ENCODE results near the gene RING1. TPM values are rescaled to one million over a fixed set of nuclear protein-coding genes. Genes with fewer than 3 reads are reported as not detected.

RING1 gene
- total RNA-seq, 1 donor from 2014 or later: 11.3 TPM

GRCh38 chr6:33236852-33237251 is 28.6 kb downstream of the RING1 start:
- TF ChIP-seq, protein P1, sequence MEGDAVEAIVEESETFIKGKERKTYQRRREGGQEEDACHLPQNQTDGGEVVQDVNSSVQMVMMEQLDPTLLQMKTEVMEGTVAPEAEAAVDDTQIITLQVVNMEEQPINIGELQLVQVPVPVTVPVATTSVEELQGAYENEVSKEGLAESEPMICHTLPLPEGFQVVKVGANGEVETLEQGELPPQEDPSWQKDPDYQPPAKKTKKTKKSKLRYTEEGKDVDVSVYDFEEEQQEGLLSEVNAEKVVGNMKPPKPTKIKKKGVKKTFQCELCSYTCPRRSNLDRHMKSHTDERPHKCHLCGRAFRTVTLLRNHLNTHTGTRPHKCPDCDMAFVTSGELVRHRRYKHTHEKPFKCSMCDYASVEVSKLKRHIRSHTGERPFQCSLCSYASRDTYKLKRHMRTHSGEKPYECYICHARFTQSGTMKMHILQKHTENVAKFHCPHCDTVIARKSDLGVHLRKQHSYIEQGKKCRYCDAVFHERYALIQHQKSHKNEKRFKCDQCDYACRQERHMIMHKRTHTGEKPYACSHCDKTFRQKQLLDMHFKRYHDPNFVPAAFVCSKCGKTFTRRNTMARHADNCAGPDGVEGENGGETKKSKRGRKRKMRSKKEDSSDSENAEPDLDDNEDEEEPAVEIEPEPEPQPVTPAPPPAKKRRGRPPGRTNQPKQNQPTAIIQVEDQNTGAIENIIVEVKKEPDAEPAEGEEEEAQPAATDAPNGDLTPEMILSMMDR (conservative IDR thresholded peaks at IDR 0.05; ENCODE audit: low read depth, low read length): no peak
- no peak overlapping the region for H3K4me3 ChIP-seq (ENCODE audit: low read depth, low read length)
- DNase-seq (ENCODE audit: low read depth): no peak

DNA sequence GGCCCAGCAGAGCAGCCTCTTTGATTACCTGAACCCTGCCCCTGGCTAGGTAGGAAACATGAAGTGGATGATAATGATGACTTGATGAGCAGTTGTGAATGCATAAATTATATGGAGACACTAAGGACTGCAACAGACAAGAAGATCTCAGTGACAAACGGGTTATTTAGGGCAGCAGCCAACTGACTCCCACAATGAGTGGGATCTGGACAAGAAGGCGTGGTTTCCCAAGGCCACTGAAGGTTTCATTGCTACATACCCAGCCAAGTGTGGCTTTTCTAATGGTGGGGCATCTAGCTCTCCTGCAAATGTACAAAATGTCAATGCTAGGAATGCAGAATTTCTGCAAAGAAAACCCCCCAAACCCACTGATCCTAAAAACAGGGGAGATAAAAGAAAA is 29.4 kb downstream of the RING1 start:
- H3K4me3 ChIP-seq (ENCODE audit: low read depth, low read length): no peak overlapping the region
- TF ChIP-seq, protein P1 (conservative IDR thresholded peaks at IDR 0.05; ENCODE audit: low read depth, low read length): no peak
- DNase-seq (ENCODE audit: low read depth): no peak

- no peak for DNase-seq (ENCODE audit: low read depth)
- TF ChIP-seq, protein P1 (conservative IDR thresholded peaks at IDR 0.05; ENCODE audit: low read depth, low read length): no peak
- no peak overlapping the region for H3K4me3 ChIP-seq (ENCODE audit: low read depth, low read length)
Measured at GRCh38 chr6:33241968-33242367, 33.7 kb downstream of the RING1 start.

- TF ChIP-seq, protein P1 (conservative IDR thresholded peaks at IDR 0.05; ENCODE audit: low read depth, low read length): no peak
- DNase-seq (ENCODE audit: low read depth): no peak
- H3K4me3 ChIP-seq (ENCODE audit: low read depth, low read length): no peak overlapping the region
Measured at GRCh38 chr6:33243476-33243875, 35.2 kb downstream of the RING1 start.

- TF ChIP-seq, protein P1 (conservative IDR thresholded peaks at IDR 0.05; ENCODE audit: low read depth, low read length): peak; percentile 88
Measured at GRCh38 chr6:33247977-33248642, 39.8 kb downstream of the RING1 start.

GRCh38 chr6:33248643-33248931 is 40.3 kb downstream of the RING1 start:
- no peak for DNase-seq (ENCODE audit: low read depth)
- peak overlapping the region; percentile 46 for H3K4me3 ChIP-seq (ENCODE audit: low read depth, low read length)
- TF ChIP-seq, protein P1 (conservative IDR thresholded peaks at IDR 0.05; ENCODE audit: low read depth, low read length): no peak

More at GRCh38 chr6:33247977-33248642, 39.8 kb downstream of the RING1 start:
- H3K4me3 ChIP-seq (ENCODE audit: low read depth, low read length): peak overlapping the region; percentile 46
- DNase-seq (ENCODE audit: low read depth): no peak

Measured in epithelial cell of proximal tubule (primary cell).